ENCODE results near the gene TNFSF10. TPM values are rescaled to one million over a fixed set of nuclear protein-coding genes. Genes with fewer than 3 reads are reported as not detected.

TNFSF10 gene
- total RNA-seq, 1 experiment from 2014 or later, result 14.8 TPM

DNA sequence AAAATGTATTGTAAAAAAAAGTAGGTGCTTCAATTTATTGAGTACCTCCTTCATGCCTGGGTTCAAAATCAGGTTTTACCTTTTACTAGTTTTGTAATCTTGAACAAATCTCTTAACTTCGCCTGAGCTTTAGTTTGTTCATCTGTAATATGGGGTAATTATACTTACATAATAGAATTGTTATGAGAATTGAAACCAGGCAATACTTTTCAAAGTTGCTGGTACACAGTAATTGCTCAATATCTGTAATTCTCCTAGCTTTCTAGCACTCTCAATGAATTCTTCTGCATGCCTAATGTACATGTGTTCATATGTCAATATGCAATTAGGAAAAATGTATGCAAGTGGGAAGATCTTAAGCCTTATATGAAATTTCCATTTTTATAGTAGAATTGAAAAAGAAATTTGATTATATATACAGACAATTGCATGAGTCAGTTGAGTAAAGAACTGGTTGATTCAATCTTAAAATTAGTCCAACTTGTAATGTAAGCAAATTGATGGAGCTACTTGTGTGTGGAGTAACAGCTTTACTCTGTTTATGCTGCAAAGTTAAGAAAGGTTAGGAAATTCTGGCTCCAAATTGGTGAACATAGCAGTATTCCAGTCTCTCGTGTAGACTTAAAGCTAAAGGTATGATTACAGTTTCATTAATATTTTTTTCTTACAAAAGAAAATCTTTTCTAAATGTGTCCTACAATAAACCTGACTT, 4.1 kb downstream of the TNFSF10 start:
- no peak for DNase-seq (ENCODE audit: low spot score)

DNA sequence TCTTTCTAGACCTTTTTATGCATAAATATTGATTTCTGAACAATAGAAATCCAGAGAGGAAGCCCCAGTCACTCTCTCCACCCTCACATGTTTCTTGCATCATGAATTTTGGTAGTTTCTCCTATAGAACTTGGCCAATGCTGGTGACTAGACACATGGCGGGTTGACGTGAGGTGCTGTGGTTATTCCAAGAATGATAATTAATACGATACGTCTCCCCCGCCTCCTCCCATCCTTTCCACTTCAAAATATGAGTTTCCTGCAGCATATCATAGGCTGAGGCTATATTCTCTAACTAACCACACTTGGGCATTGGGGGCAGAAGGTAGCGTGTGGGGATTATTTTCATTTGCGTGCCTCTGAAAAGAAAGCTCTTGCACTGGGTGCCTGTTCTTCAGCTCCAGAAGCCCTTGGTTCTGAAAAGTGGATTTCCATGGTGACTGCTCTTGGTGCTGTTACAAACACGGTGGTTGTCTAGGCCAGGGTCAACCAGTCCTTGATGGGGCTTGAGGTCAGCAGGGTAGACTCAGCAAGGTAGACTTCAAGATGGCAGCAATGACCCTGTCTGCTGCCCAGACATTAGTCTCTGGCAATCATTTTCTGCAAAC, 5.3 kb downstream of the TNFSF10 start:
- DNase-seq (ENCODE audit: low spot score), result no peak

DNA sequence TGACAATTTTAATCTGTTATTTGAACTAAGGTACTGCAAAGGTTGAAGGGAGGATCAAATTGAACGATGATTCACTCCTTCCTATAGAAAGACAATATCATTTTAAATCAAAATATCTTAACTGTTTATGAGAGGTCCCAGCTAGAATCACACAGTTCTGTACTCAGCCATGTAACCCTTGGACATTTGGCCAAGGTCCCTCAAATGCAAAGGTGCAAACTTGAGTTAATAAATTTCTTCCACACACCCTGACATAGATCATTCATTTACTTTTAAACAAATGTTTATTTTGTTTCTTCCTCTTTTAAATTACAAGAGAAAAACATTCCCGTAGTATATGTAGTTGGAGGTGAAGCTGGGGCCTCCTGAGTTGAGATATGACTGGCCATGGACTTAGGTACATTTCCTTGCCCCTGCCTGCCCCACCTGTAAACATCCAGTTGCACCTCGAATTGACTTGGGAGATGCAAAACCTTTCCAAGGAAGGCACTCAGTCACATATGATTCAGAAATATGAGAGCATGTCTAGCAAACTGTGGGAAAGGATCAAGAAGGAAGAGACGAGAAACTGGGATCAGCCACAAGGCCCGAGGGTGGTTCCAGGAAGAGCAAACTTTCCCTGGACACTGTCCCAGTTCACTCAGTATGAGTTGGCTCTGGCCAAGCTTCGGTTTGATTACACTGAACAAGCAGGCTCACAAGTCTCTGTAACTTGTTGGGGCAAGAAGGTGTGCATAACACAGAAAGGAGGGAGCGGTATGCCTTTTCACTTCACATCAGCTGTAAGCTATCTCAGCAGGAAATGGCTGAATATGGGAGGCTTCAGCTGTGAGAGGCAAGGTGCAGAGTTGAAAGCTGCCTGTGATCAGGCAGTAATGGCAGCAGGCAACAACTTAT, 6.7 kb downstream of the TNFSF10 start:
- DNase-seq (ENCODE audit: low spot score), result peak; percentile 95

GRCh38 chr3:172515130-172515918, 7.9 kb downstream of the TNFSF10 start:
- DNase-seq (ENCODE audit: low spot score), result peak; percentile 46

DNA sequence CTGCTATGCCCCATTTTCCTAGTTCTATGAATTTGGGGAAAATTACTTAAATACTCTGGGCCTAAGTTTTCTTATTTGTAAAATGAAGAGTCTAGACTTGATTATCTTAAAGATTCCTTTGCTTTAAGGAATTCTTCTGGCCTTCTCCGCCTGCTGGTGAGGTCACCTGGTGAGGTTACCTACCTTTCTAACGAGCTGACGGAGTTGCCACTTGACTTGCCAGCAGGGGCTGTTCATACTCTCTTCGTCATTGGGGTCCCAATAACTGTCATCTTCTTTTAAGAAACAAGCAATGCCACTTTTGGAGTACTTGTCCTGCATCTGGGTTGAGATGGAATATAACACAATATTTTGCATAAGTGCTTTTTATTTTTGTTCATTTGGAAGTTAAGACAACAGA, 8.6 kb downstream of the TNFSF10 start:
- no peak for DNase-seq (ENCODE audit: low spot score)

GRCh38 chr3:172513488-172513887, 9.7 kb downstream of the TNFSF10 start:
- DNase-seq (ENCODE audit: low spot score), result no peak

- DNase-seq (ENCODE audit: low spot score), result no peak
Measured at GRCh38 chr3:172511783-172512762, 11.2 kb downstream of the TNFSF10 start.

GRCh38 chr3:172506094-172506493, 17.1 kb downstream of the TNFSF10 start:
- no peak for DNase-seq (ENCODE audit: low spot score)

- DNase-seq (ENCODE audit: low spot score), result no peak
Measured at GRCh38 chr3:172501540-172501939, 21.7 kb downstream of the TNFSF10 start.

DNA sequence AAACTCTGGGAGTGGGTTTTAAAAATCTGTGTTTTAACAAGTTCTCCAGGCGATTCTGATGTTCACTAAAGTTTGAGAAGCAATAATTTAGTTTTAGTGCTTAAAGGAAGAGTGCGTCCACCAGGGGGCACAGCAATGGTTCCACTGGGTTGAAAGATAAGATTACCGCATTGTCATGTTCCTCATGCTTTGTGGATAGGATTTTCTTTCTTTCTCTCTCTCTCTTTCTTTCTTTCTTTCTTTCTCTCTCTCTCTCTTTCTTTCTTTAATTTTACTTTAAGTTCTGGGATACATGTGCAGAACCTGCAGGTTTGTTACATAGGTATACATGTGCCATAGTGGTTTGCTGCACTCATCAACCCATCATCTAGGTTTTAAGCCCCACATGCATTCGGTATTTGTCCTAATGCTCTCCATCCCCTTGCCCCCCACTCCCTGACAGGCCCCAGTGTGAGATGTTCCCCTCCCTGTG, 33.0 kb downstream of the TNFSF10 start:
- peak; percentile 92 for DNase-seq (ENCODE audit: low spot score)

DNA sequence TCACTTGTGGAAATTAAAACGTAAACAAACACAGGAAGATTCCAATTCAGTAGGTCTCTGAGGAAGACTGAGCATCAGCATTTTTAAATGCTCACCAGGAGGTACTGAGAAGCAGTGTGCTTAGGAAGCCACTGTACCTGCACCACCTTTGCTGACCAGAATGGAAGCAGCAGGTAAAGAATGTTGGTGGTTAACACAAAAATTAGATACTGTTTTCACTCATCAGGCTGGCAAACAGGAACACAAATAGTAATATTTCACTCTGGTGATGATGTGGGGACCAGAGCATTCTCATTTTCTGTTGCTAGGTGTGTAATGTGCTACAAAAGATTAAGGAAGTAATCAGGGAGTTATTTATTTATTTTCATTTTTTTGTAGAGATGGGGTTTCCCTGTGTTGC, 45.1 kb downstream of the TNFSF10 start:
- DNase-seq (ENCODE audit: low spot score), result no peak

DNA sequence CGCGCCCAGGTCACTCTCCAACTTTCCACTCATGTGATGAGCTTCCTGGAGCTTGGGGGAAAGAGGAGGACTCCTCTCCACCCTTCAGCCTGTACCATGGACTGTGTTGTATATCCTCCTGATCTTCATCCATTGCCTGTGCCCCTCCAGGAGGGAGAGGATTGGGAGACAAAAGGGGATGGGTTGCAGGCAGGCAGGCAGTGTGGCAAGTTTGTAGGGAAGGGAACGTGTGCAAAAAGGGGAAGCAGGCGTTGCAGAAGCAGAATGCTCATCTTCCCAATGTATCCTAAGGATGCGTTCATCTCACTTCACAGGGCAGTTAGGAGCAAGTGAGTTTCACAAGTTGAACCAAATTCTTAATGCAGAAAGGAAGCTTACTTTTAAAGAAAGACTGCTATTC, 46.9 kb downstream of the TNFSF10 start:
- peak; percentile 9 for DNase-seq (ENCODE audit: low spot score)

DNA sequence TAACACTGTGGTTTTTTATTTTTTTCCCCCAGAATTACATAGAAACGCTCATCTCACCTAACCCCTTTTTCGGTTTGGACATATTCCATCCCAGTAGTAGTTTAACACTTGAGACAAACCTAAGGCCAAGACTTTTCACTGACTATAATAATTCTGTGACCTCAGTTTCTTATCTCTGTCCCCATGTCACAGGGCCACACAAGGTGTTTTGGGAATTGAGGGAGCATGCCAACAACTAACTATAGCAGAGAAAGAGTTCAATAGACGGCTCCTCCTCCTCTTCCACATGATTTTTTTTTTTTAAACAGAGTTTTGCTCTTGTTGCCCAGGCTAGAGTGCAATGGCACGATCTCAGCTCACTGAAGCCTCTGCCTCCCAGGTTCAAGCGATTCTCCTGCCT, 47.5 kb downstream of the TNFSF10 start:
- no peak for DNase-seq (ENCODE audit: low spot score)

GRCh38 chr3:172471903-172472302, 51.3 kb downstream of the TNFSF10 start:
- no peak for DNase-seq (ENCODE audit: low spot score)

- no peak for DNase-seq (ENCODE audit: low spot score)
Measured at GRCh38 chr3:172470588-172470987, 52.6 kb downstream of the TNFSF10 start.

DNA sequence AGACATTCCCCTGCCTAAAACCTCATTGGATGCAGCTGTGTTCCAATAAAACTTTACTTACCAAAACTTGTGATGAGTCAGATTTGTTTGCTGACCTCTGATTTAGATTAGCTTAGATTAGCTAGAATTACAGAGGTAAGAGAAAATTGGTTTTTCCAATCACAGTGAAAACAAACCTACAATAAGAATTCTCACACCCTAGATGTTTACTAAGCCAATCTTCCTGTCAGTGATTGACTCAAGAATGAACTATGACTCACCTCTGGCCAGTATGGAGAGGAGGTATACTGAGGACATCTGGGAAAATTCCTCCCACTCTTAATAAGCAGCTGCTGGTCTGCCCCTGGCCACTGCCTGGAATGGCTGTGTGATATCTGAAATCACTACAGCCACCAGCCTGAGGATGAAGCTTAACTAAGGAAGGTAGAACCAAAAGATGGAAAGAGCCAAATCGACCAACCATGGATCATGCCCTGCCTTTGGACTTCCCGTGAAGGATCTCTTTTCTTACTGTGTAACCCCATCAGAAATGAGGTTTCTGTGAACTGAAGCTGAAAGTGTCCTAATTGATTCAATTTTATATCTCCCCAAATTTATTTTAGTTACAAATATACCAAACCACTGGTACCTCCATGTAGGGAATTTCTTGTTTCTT, 55.9 kb downstream of the TNFSF10 start:
- DNase-seq (ENCODE audit: low spot score), result peak; percentile 60

GRCh38 chr3:172466553-172467130, 56.6 kb downstream of the TNFSF10 start:
- DNase-seq (ENCODE audit: low spot score), result no peak

GRCh38 chr3:172465281-172465680, 57.9 kb downstream of the TNFSF10 start:
- peak; percentile 22 for DNase-seq (ENCODE audit: low spot score)

DNA sequence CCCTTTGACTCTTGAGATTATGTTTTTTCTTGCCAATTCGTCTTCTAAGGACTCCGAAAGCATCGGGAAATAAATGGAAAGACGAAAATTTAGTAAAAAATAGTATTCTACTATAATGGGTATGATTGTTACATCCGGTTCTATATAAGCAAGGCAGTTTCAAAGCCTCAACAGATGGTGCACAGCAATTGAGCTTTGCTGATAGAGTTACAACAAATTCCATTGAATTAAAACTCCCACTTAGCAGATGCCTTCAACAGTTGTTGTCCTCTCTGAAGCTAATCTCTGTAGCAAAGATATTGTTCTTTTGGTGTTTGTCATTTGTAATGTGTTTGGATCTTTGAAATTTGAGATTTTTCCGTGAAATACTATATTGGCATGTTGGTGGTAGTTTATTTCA, 58.9 kb downstream of the TNFSF10 start:
- DNase-seq (ENCODE audit: low spot score), result no peak

All from HT-29 (cell line).